B cell (primary cell): ENCODE results near the gene ITCH. TPM values are rescaled to one million over a fixed set of nuclear protein-coding genes. Genes with fewer than 3 reads are reported as not detected.
"Not testable (repeated sequence)": the region's sequence is repeated elsewhere in the genome, so short reads cannot be mapped to it uniquely, and the experiment has no call there.

Experiments used
- ATAC-seq: fragments of 200-7000 bp; cut with Tn5 transposase; one replicate; pipeline ENCODE4 v1.10.0; 2021; ENCODE audit warnings: low read depth, mild to moderate bottlenecking, moderate number of reproducible peaks, moderate library complexity
- CTCF ChIA-PET: fragments of 350-600 bp; sonication (Branson Sonifier 250); formaldehyde crosslinking; loops from one replicate; lab custom pipeline; 2021; ENCODE audit warnings: antibody characterized with exemption, inconsistent platforms; lab: Charles Lee
- POLR2A ChIA-PET: fragments of 350-600 bp; sonication (Branson Sonifier 250); formaldehyde crosslinking; loops from one replicate; lab custom pipeline; 2021; ENCODE audit warnings: antibody characterized with exemption; lab: Charles Lee
- DNase-seq: peaks from one replicate; pipeline ENCODE4 v3.0.0; 2013
- H2AFZ ChIP-seq: 2 replicates; pipeline ENCODE4 v1.6.1; 2012; ENCODE audit warnings: mild to moderate bottlenecking, low read depth, low read length; ENCODE audit not compliant: insufficient read depth, poor library complexity, severe bottlenecking
- H3K27ac ChIP-seq, 2 donors: 1 replicate in 1 of 2; 2 replicates in 1 of 2; pipeline ENCODE4 v1.5.1; 2012 to 2013; ENCODE audit warnings: low read length in 2 of 2, mild to moderate bottlenecking in 2 of 2, moderate library complexity in 1 of 2
- H3K27me3 ChIP-seq, 4 experiments: fragments of 200-600 bp in 1 of 4; sonication (generic) in 1 of 4; replicated peaks in 1 of 4; 1 replicate in 2 of 4; 2 replicates in 2 of 4; pipeline versions ENCODE4 v1.6.1 to v1.7.0; 2013 to 2016; ENCODE audit warnings: low read length in 3 of 4, mild to moderate bottlenecking in 2 of 4, mixed read lengths in 1 of 4, moderate library complexity in 1 of 4; ENCODE audit not compliant: insufficient read depth in 4 of 4, control insufficient read depth in 3 of 4; ENCODE audit errors: control extremely low read depth in 1 of 4
- H3K36me3 ChIP-seq, 2 experiments: replicated peaks in 1 of 2; 1 replicate in 1 of 2; 2 replicates in 1 of 2; pipeline versions ENCODE4 v1.6.1 to v1.7.1; 2013; ENCODE audit warnings: low read length in 1 of 2; ENCODE audit not compliant: insufficient read depth in 2 of 2, control insufficient read depth in 1 of 2; ENCODE audit errors: control extremely low read depth in 1 of 2, extremely low read depth in 1 of 2
- H3K4me1 ChIP-seq, 2 donors: fragments of 200-600 bp in 1 of 2; sonication (generic) in 1 of 2; 1 replicate in 1 of 2; 2 replicates in 1 of 2; pipeline versions ENCODE4 v1.5.1 to v1.6.1; 2013 to 2017; ENCODE audit warnings: low read length in 2 of 2; ENCODE audit not compliant: control insufficient read depth in 2 of 2, insufficient read depth in 2 of 2
- H3K4me2 ChIP-seq: replicated peaks from 2 replicates; pipeline ENCODE3; 2012; ENCODE audit warnings: mild to moderate bottlenecking, low read depth, low read length; ENCODE audit not compliant: poor library complexity, severe bottlenecking
- H3K4me3 ChIP-seq, 5 experiments: fragments of 200-600 bp in 1 of 5; sonication (generic) in 1 of 5; 1 replicate in 3 of 5; 2 replicates in 2 of 5; pipeline versions ENCODE4 v1.5.1 to v1.7.0; 2011 to 2016; ENCODE audit warnings: low read length in 4 of 5, mild to moderate bottlenecking in 4 of 5, low read depth in 2 of 5, control low read depth in 1 of 5, moderate library complexity in 1 of 5; ENCODE audit not compliant: insufficient read depth in 1 of 5; ENCODE audit errors: control extremely low read depth in 1 of 5, extremely low read depth in 1 of 5
- H3K79me2 ChIP-seq: fragments of 200-600 bp; sonication (generic); one replicate; pipeline ENCODE4 v1.6.0; 2016; ENCODE audit warnings: low read length; ENCODE audit not compliant: control insufficient read depth, insufficient read depth
- H3K9ac ChIP-seq: fragments of 200-600 bp; sonication (generic); 2 replicates; pipeline ENCODE4 v1.6.1; 2017; ENCODE audit warnings: mild to moderate bottlenecking, low read length, moderate library complexity
- H3K9me3 ChIP-seq, 3 donors: one replicate each; pipeline versions ENCODE4 v1.6.1 to v1.7.1; 2013; ENCODE audit warnings: low read length in 2 of 3; ENCODE audit not compliant: control insufficient read depth in 2 of 3, insufficient read depth in 1 of 3; ENCODE audit errors: control extremely low read depth in 1 of 3
- H4K20me1 ChIP-seq: 2 replicates; pipeline ENCODE4 v1.6.0; 2012; ENCODE audit warnings: mild to moderate bottlenecking, low read length; ENCODE audit not compliant: insufficient read depth, control insufficient read depth, poor library complexity, severe bottlenecking
- H3K27ac Mint-ChIP-seq: one replicate; pipeline ENCODE4 v1.8.0; 2021; ENCODE audit warnings: mixed read lengths
- H3K27me3 Mint-ChIP-seq: one replicate; pipeline ENCODE4 v1.8.0; 2021; ENCODE audit warnings: mixed read lengths
- H3K4me1 Mint-ChIP-seq: one replicate; pipeline ENCODE4 v1.8.0; 2021; ENCODE audit warnings: mixed read lengths
- H3K4me3 Mint-ChIP-seq: one replicate; pipeline ENCODE4 v1.8.0; 2021; ENCODE audit warnings: mixed read lengths
- H3K9me3 Mint-ChIP-seq: one replicate; pipeline ENCODE4 v1.8.0; 2022; ENCODE audit warnings: mixed read lengths; ENCODE audit not compliant: insufficient read depth
- WGBS: methylation state at CpG from one replicate; pipeline ENCODE4 v1.1.5; 2013; ENCODE audit warnings: missing lambda C conversion rate; ENCODE audit not compliant: insufficient coverage; 5-methylcytosine and 5-hydroxymethylcytosine counted together
- intact Hi-C: fragments of 100-400 bp; cut with micrococcal nuclease; formaldehyde crosslinking; loops from one replicate; pipeline ENCODE4 v1.10.0; 2022
- polyA plus RNA-seq: library from polyadenylated mRNA; depleted of rRNA; stranded (reverse); fragments of >200 nt; gene quantifications from 2 replicates; pipeline ENCODE4 v1.2.3, GENCODE V29; 2012
- total RNA-seq, 2 donors: library from RNA; stranded (reverse); fragments of 120-200 nt in 1 of 2; gene quantifications; 1 replicate in 1 of 2; 2 replicates in 1 of 2; pipeline versions ENCODE4 v1.2.3 to v1.2.4, GENCODE V29; 2013 to 2022
- TF ChIP-seq, protein P1 (sequence below): fragments of 200-600 bp; IDR thresholded peaks from one replicate; pipeline ENCODE4 v1.8.0; 2022; ENCODE audit warnings: antibody characterized with exemption, mild to moderate bottlenecking

The ITCH gene
- total and polyA plus RNA-seq, 2 donors (not counting 1 experiment from before 2014, with no cell fraction given): 10.0 to 110 TPM

DNA sequence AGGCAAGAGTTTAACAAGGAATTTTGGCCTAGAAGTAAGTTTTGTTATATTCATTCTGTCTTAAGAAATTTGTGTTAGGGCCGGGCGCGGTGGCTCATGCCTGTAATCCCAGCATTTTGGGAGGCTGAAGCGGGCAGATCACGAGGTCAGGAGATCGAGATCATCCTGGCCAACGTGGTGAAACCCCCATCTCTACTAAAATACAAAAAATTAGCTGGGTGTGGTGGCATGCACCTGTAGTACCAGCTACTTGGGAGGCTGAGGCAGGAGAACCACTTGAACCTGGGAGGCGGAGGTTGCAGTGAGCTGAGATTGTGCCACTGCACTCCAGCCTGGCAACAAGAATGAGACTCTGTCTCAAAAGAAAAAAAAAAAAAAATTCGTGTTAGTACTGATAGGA lies 4.8 kb downstream of the ITCH start:
- H3K9me3 ChIP-seq, H3K4me2 ChIP-seq, ATAC-seq, H3K27ac ChIP-seq, H3K9me3 Mint-ChIP-seq, H3K27ac Mint-ChIP-seq, DNase-seq, POLR2A ChIA-PET, H2AFZ ChIP-seq, H3K4me3 Mint-ChIP-seq, H3K27me3 ChIP-seq, H3K27me3 Mint-ChIP-seq, H3K4me3 ChIP-seq, H3K9ac ChIP-seq: not testable (repeated sequence)
- H3K4me1 Mint-ChIP-seq: peaks cover 37% of the 10 kb centered on the region
- Histone ChIP-seq H4K20me1 (peaks cover 46% of the 10 kb centered on the region), H3K36me3 (peaks cover 4 to 32% of the 10 kb centered on the region in 2 experiments), H3K79me2 (peaks cover 87% of the 10 kb centered on the region), H3K4me1 (peaks cover 28 to 34% of the 10 kb centered on the region in 2 donors)
- CTCF ChIA-PET: interaction anchor here (1.3 kb wide), 1 partner anchor 56 kb away, joined by 3 read pairs; no protein-coding TSS in a partner anchor
- intact Hi-C loops: loop anchor here (10.0 kb wide), 1 partner anchor 47 kb away; no protein-coding TSS in a partner anchor
- WGBS: 100% methylated on average over 5 of the region's 9 CpGs

DNA sequence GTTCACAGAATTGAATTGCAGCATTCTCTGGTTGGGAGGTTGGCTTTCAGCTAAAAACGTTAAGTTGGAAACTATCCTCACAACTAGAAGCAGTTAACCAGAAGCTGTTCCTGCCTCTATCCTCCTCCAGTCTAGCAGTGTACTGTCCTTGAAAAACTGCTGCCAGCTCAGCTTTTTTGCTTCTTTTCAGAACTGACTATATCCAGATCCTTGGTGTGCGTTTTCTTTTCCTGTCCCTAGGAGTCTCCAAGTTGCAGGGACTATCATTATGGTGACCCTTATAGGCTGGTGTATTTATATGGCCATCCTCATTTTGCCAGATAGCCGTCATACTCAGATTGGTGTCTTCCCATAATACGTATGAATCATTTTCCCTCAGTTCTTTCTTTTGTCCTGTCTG lies 5.5 kb downstream of the ITCH start:
- no peaks in the 10 kb centered on the region for H3K9me3 Mint-ChIP-seq
- Histone ChIP-seq H3K27me3 (no peaks in the 10 kb centered on the region), H3K27ac (peak overlapping the region in 1 of 2 donors; percentile 30), H3K9me3 (no peaks in the 10 kb centered on the region), H3K9ac (no peak overlapping the region), H3K79me2 (peaks cover 87% of the 10 kb centered on the region), H3K4me2 (no peak overlapping the region), H3K4me3 (no peak overlapping the region), H4K20me1 (peaks cover 46% of the 10 kb centered on the region), H2AFZ (no peak overlapping the region), H3K4me1 (peaks cover 28 to 33% of the 10 kb centered on the region in 2 donors), H3K36me3 (peaks cover 4 to 35% of the 10 kb centered on the region in 2 experiments)
- H3K4me3 Mint-ChIP-seq: no peak overlapping the region
- TF ChIP-seq, protein P1, sequence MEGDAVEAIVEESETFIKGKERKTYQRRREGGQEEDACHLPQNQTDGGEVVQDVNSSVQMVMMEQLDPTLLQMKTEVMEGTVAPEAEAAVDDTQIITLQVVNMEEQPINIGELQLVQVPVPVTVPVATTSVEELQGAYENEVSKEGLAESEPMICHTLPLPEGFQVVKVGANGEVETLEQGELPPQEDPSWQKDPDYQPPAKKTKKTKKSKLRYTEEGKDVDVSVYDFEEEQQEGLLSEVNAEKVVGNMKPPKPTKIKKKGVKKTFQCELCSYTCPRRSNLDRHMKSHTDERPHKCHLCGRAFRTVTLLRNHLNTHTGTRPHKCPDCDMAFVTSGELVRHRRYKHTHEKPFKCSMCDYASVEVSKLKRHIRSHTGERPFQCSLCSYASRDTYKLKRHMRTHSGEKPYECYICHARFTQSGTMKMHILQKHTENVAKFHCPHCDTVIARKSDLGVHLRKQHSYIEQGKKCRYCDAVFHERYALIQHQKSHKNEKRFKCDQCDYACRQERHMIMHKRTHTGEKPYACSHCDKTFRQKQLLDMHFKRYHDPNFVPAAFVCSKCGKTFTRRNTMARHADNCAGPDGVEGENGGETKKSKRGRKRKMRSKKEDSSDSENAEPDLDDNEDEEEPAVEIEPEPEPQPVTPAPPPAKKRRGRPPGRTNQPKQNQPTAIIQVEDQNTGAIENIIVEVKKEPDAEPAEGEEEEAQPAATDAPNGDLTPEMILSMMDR: no peak
- POLR2A ChIA-PET: no interaction called here
- intact Hi-C loops: loop anchor here (10.0 kb wide), 1 partner anchor 46 kb away; no protein-coding TSS in a partner anchor
- 100% methylated on average over 1 of the region's 4 CpGs for WGBS
- H3K4me1 Mint-ChIP-seq: peaks cover 34% of the 10 kb centered on the region
- ATAC-seq (no peak), DNase-seq (no peak)
- no peaks in the 10 kb centered on the region for H3K27me3 Mint-ChIP-seq
- CTCF ChIA-PET: interaction anchor here (0.7 kb wide), 1 partner anchor 343 kb away, joined by 5 read pairs; no protein-coding TSS in a partner anchor
- H3K27ac Mint-ChIP-seq: no peak overlapping the region
